A673 (cell line): Measurements from ENCODE around the gene AHDC1. TPM values are rescaled to one million over a fixed set of nuclear protein-coding genes. Genes with fewer than 3 reads are reported as not detected.

ENCODE experiments used
- BruUV-seq: library from RNA; stranded (reverse); fragments of 400-500 nt; replicated peaks from 2 replicates; lab custom pipeline; 2021; lab: Mats Ljungman, UMichigan
- CTCF ChIA-PET: fragments of 300-600 bp; sonication (Branson Sonifier 250); formaldehyde crosslinking; loops from one replicate; lab custom pipeline; 2022; ENCODE audit warnings: antibody characterized with exemption; lab: Charles Lee
- POLR2A ChIA-PET: fragments of 300-600 bp; sonication (Branson Sonifier 250); formaldehyde crosslinking; loops from one replicate; lab custom pipeline; 2022; ENCODE audit warnings: antibody characterized with exemption; ENCODE audit not compliant: low non-redundant PET; lab: Charles Lee
- DNase-seq: peaks from one replicate; pipeline ENCODE4 v3.0.0-alpha.2; 2015; ENCODE audit warnings: low spot score
- H3K27ac ChIP-seq: fragments of 200-600 bp; sonication (generic); 2 replicates; pipeline ENCODE4 v1.5.1; 2016; ENCODE audit warnings: mixed run types, low read depth, mild to moderate bottlenecking, mixed read lengths, antibody characterized with exemption, low read length; ENCODE audit not compliant: poor library complexity, severe bottlenecking
- H3K27me3 ChIP-seq: fragments of 200-600 bp; sonication (generic); replicated peaks from 2 replicates; pipeline ENCODE4 v1.6.1; 2017; ENCODE audit warnings: mixed run types, low read depth, mild to moderate bottlenecking, mixed read lengths, antibody characterized with exemption, low read length; ENCODE audit not compliant: insufficient read depth, poor library complexity
- H3K36me3 ChIP-seq: fragments of 200-600 bp; sonication (generic); 2 replicates; pipeline ENCODE4 v1.6.1; 2016; ENCODE audit warnings: mixed run types, mild to moderate bottlenecking, mixed read lengths, antibody characterized with exemption, low read length; ENCODE audit not compliant: insufficient read depth, poor library complexity, severe bottlenecking
- H3K4me1 ChIP-seq: fragments of 200-600 bp; sonication (generic); 2 replicates; pipeline ENCODE4 v1.6.1; 2017; ENCODE audit warnings: mixed run types, mild to moderate bottlenecking, mixed read lengths, antibody characterized with exemption, low read length; ENCODE audit not compliant: insufficient read depth, poor library complexity, severe bottlenecking
- H3K4me3 ChIP-seq: fragments of 200-600 bp; sonication (generic); 2 replicates; pipeline ENCODE4 v1.5.1; 2016; ENCODE audit warnings: low read depth, mixed run types, mild to moderate bottlenecking, mixed read lengths, low read length; ENCODE audit not compliant: poor library complexity, severe bottlenecking
- H3K9me3 ChIP-seq: fragments of 200-600 bp; sonication (generic); 2 replicates; pipeline ENCODE4 v1.6.1; 2016; ENCODE audit warnings: mixed run types, low read depth, mild to moderate bottlenecking, mixed read lengths, antibody characterized with exemption, low read length; ENCODE audit not compliant: poor library complexity, severe bottlenecking
- CTCF ChIP-seq: fragments of 300-800, 200-600 bp; sonication (generic); conservative IDR thresholded peaks from 2 replicates; pipeline ENCODE4 v1.5.1; 2017; ENCODE audit warnings: low read depth, mild to moderate bottlenecking, antibody characterized with exemption, low read length, moderate library complexity, mixed read lengths
- EZH2 ChIP-seq: fragments of 200-600 bp; sonication (generic); IDR thresholded peaks from 2 replicates; pipeline ENCODE4 v1.6.1; 2017; ENCODE audit warnings: borderline replicate concordance, low read depth, mild to moderate bottlenecking, mixed read lengths, antibody characterized with exemption, low read length; ENCODE audit not compliant: poor library complexity, severe bottlenecking
- intact Hi-C: fragments of 100-400 bp; cut with micrococcal nuclease; formaldehyde crosslinking; loops from one replicate; pipeline ENCODE4 v1.10.0; 2022; ENCODE audit not compliant: unreplicated experiment
- total RNA-seq: library from RNA; stranded (reverse); gene quantifications from 2 replicates; pipeline ENCODE4 v1.2.3, GENCODE V29; 2021

The AHDC1 gene
- total RNA-seq, 1 experiment from 2014 or later = 33.2 TPM

GRCh38 chr1:27563341-27563590 lies 40.7 kb downstream of the AHDC1 start:
- TF ChIP-seq EZH2 (no peak), CTCF (no peak)
- H3K9me3 ChIP-seq = no peaks in the 10 kb centered on the region
- peaks cover 57% of the 10 kb centered on the region for H3K4me1 ChIP-seq
- CTCF ChIA-PET = no interaction called here
- H3K27me3 ChIP-seq = no peaks in the 10 kb centered on the region
- BruUV-seq = no TSS peak
- no peak overlapping the region for H3K4me3 ChIP-seq
- H3K27ac ChIP-seq = no peak overlapping the region
- H3K36me3 ChIP-seq = no peaks in the 10 kb centered on the region
- POLR2A ChIA-PET = no interaction called here
- intact Hi-C loops = no loop called here
- DNase-seq = no peak

GRCh38 chr1:27562534-27563340 lies 41.2 kb downstream of the AHDC1 start:
- H3K9me3 ChIP-seq = no peaks in the 10 kb centered on the region
- peak overlapping the region; percentile 70 for H3K27ac ChIP-seq
- no peak for TF ChIP-seq CTCF
- TF ChIP-seq EZH2 = no peak
- ChIA-PET CTCF (interaction anchor here (0.6 kb wide), 1 partner anchor 13 kb away, joined by 5 read pairs; no protein-coding TSS in a partner anchor), POLR2A (no interaction called here)
- H3K27me3 ChIP-seq = no peaks in the 10 kb centered on the region
- peaks cover 53% of the 10 kb centered on the region for H3K4me1 ChIP-seq
- BruUV-seq = no TSS peak
- no peak for DNase-seq
- intact Hi-C loops = no loop called here
- no peak overlapping the region for H3K4me3 ChIP-seq
- no peaks in the 10 kb centered on the region for H3K36me3 ChIP-seq

- Histone ChIP-seq H3K4me1 (peaks cover 53% of the 10 kb centered on the region), H3K36me3 (no peaks in the 10 kb centered on the region), H3K27me3 (no peaks in the 10 kb centered on the region), H3K27ac (peak overlapping the region; percentile 70), H3K9me3 (no peaks in the 10 kb centered on the region), H3K4me3 (no peak overlapping the region)
- POLR2A ChIA-PET = no interaction called here
- intact Hi-C loops = no loop called here
- no peak for DNase-seq
- CTCF ChIA-PET = interaction anchor here (0.6 kb wide), 1 partner anchor 14 kb away, joined by 5 read pairs; no protein-coding TSS in a partner anchor
- BruUV-seq = no TSS peak
- TF ChIP-seq CTCF (no peak), EZH2 (no peak)
Observed at GRCh38 chr1:27562021-27562420, 41.9 kb downstream of the AHDC1 start.
